Measurements from ENCODE around the gene ZRANB1. TPM values are rescaled to one million over a fixed set of nuclear protein-coding genes. Genes with fewer than 3 reads are reported as not detected.

The ZRANB1 gene
- total and polyA plus RNA-seq, 2 of the 4 experiments (the other 2 are of a cell fraction) = 11.2 to 24.7 TPM

GRCh38 chr10:125002423-125003145, 60.7 kb downstream of the ZRANB1 start:
- no peak for DNase-seq

More at GRCh38 chr10:125002423-125003145, 60.7 kb downstream of the ZRANB1 start:
- no peak overlapping the region for H2BK120ac ChIP-seq (ENCODE audit: low read depth, low read length)
- no peak overlapping the region for H3K4ac ChIP-seq (ENCODE audit: low read depth, low read length)
- no peak overlapping the region for H2AFZ ChIP-seq (replicated peaks; ENCODE audit: low read length, poor library complexity)
- dilution Hi-C loops (cut with HindIII; ENCODE audit: low sequenced_read_pairs, unreplicated experiment) (no loop called here), intact Hi-C loops (cut with micrococcal nuclease) (no loop called here), in situ Hi-C loops (cut with MboI; ENCODE audit: low sequenced_read_pairs) (no loop called here)
- H3K56ac ChIP-seq (ENCODE audit: extremely low read depth, insufficient read depth, low read length) = no peak overlapping the region
- H3K14ac ChIP-seq (replicated peaks; ENCODE audit: low read depth, low read length) = no peak overlapping the region
- ChIA-PET POLR2A (ENCODE audit: unreplicated experiment) (no interaction called here), CTCF (no interaction called here)
- peaks cover 43% of the 10 kb centered on the region; the same call in 1 of the 2 replicates for H3K36me3 ChIP-seq (ENCODE audit: control insufficient read depth, insufficient read depth, low read length)
- H3K4me2 ChIP-seq (ENCODE audit: low read depth, low read length) = no peak overlapping the region
- TF ChIP-seq FOS (IDR thresholded peaks at IDR 0.05; ENCODE audit: low read depth, low read length) (no peak), RAD21 (IDR thresholded peaks at IDR 0.05; ENCODE audit: low read length) (no peak), MAFK (IDR thresholded peaks at IDR 0.05; ENCODE audit: low read depth, low read length) (no peak), RFX5 (IDR thresholded peaks at IDR 0.05; ENCODE audit: low read depth, low read length) (no peak)
- peaks cover 34 to 95% of the 10 kb centered on the region in 2 experiments for H3K79me1 ChIP-seq (ENCODE audit: low read depth in 1 of 2, low read length in 2 of 2)
- H2AK5ac ChIP-seq (ENCODE audit: low read depth, low read length) = no peak overlapping the region; the same call in 1 of the 2 replicates
- H3K4me3 ChIP-seq (ENCODE audit: insufficient read depth, low read depth, low read length) = no peak overlapping the region
- H4K20me1 ChIP-seq (ENCODE audit: insufficient read depth, low read length) = peaks cover 75% of the 10 kb centered on the region
- H3K18ac ChIP-seq (ENCODE audit: low read depth, low read length) = no peak overlapping the region
- no peak overlapping the region for H3K23ac ChIP-seq (ENCODE audit: low read depth, low read length)
- H3K9me1 ChIP-seq (ENCODE audit: insufficient read depth, low read length) = peaks cover 33% of the 10 kb centered on the region
- no peak overlapping the region for H4K5ac ChIP-seq (ENCODE audit: low read depth, low read length)
- no TSS peak for BruUV-seq (replicated peaks)
- no peak for ATAC-seq (ENCODE audit: low read depth)
- no peak overlapping the region for H4K8ac ChIP-seq (ENCODE audit: low read depth in 2 of 2, low read length in 2 of 2)
- no peaks in the 10 kb centered on the region for H3K27me3 ChIP-seq (ENCODE audit: control insufficient read depth, insufficient read depth, low read length)
- H2BK15ac ChIP-seq (ENCODE audit: low read depth, low read length) = no peak overlapping the region
- no peak overlapping the region for H3K27ac ChIP-seq (ENCODE audit: insufficient read depth, low read length)
- WGBS, 2 experiments (ENCODE audit: extremely low coverage in 2 of 2, insufficient read length in 1 of 2) = 92% methylated on average over 11 of the region's 28 CpGs; no CpG with 5 or more reads in 1 of the 2 experiments
- no peak overlapping the region for H2BK5ac ChIP-seq (ENCODE audit: low read depth, low read length, poor library complexity, severe bottlenecking)
- H2AK9ac ChIP-seq (replicated peaks; ENCODE audit: low read depth, low read length, poor library complexity) = no peak overlapping the region
- peaks cover 42% of the 10 kb centered on the region for H3K4me1 ChIP-seq (ENCODE audit: control insufficient read depth, insufficient read depth, low read length)
- no peak overlapping the region for H2BK20ac ChIP-seq (ENCODE audit: low read depth, low read length)
- H4K91ac ChIP-seq (ENCODE audit: insufficient read depth, low read depth, low read length) = no peak overlapping the region
- no peaks in the 10 kb centered on the region for H3K9me3 ChIP-seq (ENCODE audit: control insufficient read depth, insufficient read depth, low read length)
- no peak overlapping the region for H3K9ac ChIP-seq (ENCODE audit: low read depth, low read length)

Data from IMR-90 (cell line).